Gastrocnemius medialis (tissue), 4 donors: ENCODE results near the gene DCST1. TPM values are rescaled to one million over a fixed set of nuclear protein-coding genes. Genes with fewer than 3 reads are reported as not detected.

Source experiments
- ATAC-seq, 2 donors: fragments of 150-250 bp; one replicate each; pipeline ENCODE4 v1.9.1; 2016
- DNase-seq, 2 donors: peaks; one replicate each; pipeline ENCODE4 v3.0.0-alpha.2; 2019
- H3K27ac ChIP-seq, 4 donors: fragments of 200-600 bp; sonication (generic); 1 replicate in 1 of 4; 2 replicates in 3 of 4; pipeline ENCODE4 v1.5.1; 2016 to 2018; ENCODE audit warnings: mild to moderate bottlenecking in 2 of 4, moderate library complexity in 1 of 4
- H3K27me3 ChIP-seq, 3 donors: fragments of 200-600 bp; sonication (generic) in 2 of 3; 1 replicate in 1 of 3; 2 replicates in 2 of 3; pipeline versions ENCODE4 v1.5.1 to v1.6.0; 2016 to 2019; ENCODE audit warnings: mild to moderate bottlenecking in 1 of 3, moderate library complexity in 1 of 3
- H3K36me3 ChIP-seq, 2 donors: fragments of 200-600 bp; sonication (generic) in 1 of 2; one replicate each; pipeline ENCODE4 v1.5.1; 2017 to 2018
- H3K4me1 ChIP-seq, 2 donors: fragments of 200-600 bp; sonication (generic) in 1 of 2; one replicate each; pipeline ENCODE4 v1.5.1; 2016 to 2017; ENCODE audit warnings: mild to moderate bottlenecking in 2 of 2
- H3K4me3 ChIP-seq, 4 donors: fragments of 200-600 bp; sonication (generic) in 3 of 4; 1 replicate in 1 of 4; 2 replicates in 3 of 4; pipeline ENCODE4 v1.5.1; 2016 to 2019; ENCODE audit warnings: mild to moderate bottlenecking in 2 of 4
- H3K9me3 ChIP-seq, 3 donors: fragments of 200-600 bp; sonication (generic) in 2 of 3; 1 replicate in 1 of 3; 2 replicates in 2 of 3; pipeline ENCODE4 v1.5.1; 2016 to 2019
- POLR2A ChIP-seq, 2 donors: fragments of 450-650 bp; IDR thresholded peaks; one replicate each; pipeline ENCODE4 v1.6.1; 2017; ENCODE audit warnings: antibody characterized with exemption in 2 of 2, mild to moderate bottlenecking in 2 of 2, moderate library complexity in 2 of 2
- in situ Hi-C, 4 donors: fragments of 200-750 bp; cut with MboI; loops; one replicate each; pipeline versions ENCODE4 v1.15.0 to v1.8.0; 2017; ENCODE audit warnings: low sequenced_read_pairs in 4 of 4
- intact Hi-C: fragments of 100-400 bp; cut with DNase I; formaldehyde crosslinking; loops from one replicate; pipeline ENCODE4 v1.15.1; 2023; ENCODE audit warnings: low total_unique reads
- total RNA-seq, 4 donors: library from RNA; depleted of rRNA; stranded (reverse); fragments of >200 nt; gene quantifications; one replicate each; pipeline versions ENCODE4 v1.1.0 to v1.2.3, GENCODE V29; 2016
- TF ChIP-seq, protein P1 (sequence below), 5 experiments: fragments of 450-650 bp in 3 of 5; fragments of 200-600 bp in 2 of 5; sonication (generic) in 2 of 5; IDR thresholded peaks in 4 of 5; conservative IDR thresholded peaks in 1 of 5; 1 replicate in 4 of 5; 2 replicates in 1 of 5; pipeline ENCODE4 v1.5.1; 2016 to 2019; ENCODE audit warnings: antibody characterized with exemption in 5 of 5, mild to moderate bottlenecking in 3 of 5, moderate library complexity in 3 of 5

Gene DCST1
- total RNA-seq, 4 donors from 2014 or later = 0.13 to 0.35 TPM; not detected in 2

GRCh38 chr1:155085504-155086127 lies 52.0 kb downstream of the DCST1 start:
- Histone ChIP-seq H3K9me3 (no peaks in the 10 kb centered on the region), H3K4me3 (peak overlapping the region; percentile 57 to 85 (median 72)), H3K27me3 (peaks cover 33 to 38% (median 37%) of the 10 kb centered on the region in 3 donors), H3K36me3 (no peaks in the 10 kb centered on the region), H3K4me1 (peaks cover 25 to 36% of the 10 kb centered on the region in 2 donors), H3K27ac (peak overlapping the region; percentile 87 to 95 (median 89))
- DNase-seq (peak in 1 of 2 donors; percentile 72), ATAC-seq (peak; percentile 51 to 53)
- intact Hi-C loops = loop anchor here (1.0 to 5.0 kb wide), 6 partner anchors 22 to 608 kb away; partner anchors contain the start of genes CKS1B, EFNA4 and SHC1
- no peak for TF ChIP-seq POLR2A (IDR thresholded peaks at IDR 0.05)
- TF ChIP-seq, protein P1, sequence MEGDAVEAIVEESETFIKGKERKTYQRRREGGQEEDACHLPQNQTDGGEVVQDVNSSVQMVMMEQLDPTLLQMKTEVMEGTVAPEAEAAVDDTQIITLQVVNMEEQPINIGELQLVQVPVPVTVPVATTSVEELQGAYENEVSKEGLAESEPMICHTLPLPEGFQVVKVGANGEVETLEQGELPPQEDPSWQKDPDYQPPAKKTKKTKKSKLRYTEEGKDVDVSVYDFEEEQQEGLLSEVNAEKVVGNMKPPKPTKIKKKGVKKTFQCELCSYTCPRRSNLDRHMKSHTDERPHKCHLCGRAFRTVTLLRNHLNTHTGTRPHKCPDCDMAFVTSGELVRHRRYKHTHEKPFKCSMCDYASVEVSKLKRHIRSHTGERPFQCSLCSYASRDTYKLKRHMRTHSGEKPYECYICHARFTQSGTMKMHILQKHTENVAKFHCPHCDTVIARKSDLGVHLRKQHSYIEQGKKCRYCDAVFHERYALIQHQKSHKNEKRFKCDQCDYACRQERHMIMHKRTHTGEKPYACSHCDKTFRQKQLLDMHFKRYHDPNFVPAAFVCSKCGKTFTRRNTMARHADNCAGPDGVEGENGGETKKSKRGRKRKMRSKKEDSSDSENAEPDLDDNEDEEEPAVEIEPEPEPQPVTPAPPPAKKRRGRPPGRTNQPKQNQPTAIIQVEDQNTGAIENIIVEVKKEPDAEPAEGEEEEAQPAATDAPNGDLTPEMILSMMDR (IDR thresholded peaks at IDR 0.05 in 4 of 5, conservative IDR thresholded peaks at IDR 0.05 in 1 of 5) = no peak
- in situ Hi-C loops = no loop called here

DNA sequence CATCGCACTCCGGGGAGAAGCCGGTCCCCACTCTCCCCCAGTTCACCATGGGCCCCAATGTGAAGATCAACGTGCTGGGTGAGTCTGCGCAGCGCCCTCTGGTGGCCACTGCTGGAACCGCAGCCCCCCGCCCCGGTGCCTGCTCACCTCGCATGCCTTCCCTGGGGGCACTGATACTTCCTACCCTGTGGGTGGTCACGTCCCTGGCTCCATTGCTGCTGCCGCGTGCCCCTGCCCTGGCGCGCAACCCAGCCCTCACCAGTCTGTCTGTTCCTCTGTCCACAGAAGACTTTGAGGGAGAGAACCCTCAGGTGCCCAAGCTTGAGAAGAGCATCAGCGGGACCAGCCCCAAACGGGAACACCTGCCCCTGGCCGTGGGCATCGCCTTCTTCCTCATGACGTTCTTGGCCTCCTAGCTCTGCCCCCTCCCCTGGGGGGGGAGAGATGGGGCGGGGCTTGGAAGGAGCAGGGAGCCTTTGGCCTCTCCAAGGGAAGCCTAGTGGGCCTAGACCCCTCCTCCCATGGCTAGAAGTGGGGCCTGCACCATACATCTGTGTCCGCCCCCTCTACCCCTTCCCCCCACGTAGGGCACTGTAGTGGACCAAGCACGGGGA lies 52.6 kb downstream of the DCST1 start:
- intact Hi-C loops (loop anchor here (5.0 kb wide), 3 partner anchors 114 to 609 kb away; partner anchors contain the start of genes CKS1B and SHC1), in situ Hi-C loops (no loop called here)
- H3K27me3 ChIP-seq = peaks cover 27 to 32% (median 31%) of the 10 kb centered on the region in 3 donors
- H3K4me1 ChIP-seq = peaks cover 19 to 32% of the 10 kb centered on the region in 2 donors
- peak in 1 of 2 donors; percentile 63 for DNase-seq
- ATAC-seq = peak in 1 of 2 donors; percentile 22
- TF ChIP-seq, protein P1 (IDR thresholded peaks at IDR 0.05 in 4 of 5, conservative IDR thresholded peaks at IDR 0.05 in 1 of 5) = peak; percentile 76 to 100 (median 98)
- TF ChIP-seq POLR2A (IDR thresholded peaks at IDR 0.05) = no peak
- no peaks in the 10 kb centered on the region for H3K9me3 ChIP-seq
- H3K27ac ChIP-seq = peak overlapping the region in 1 of 4 donors; percentile 91
- peak overlapping the region in 3 of 4 donors; percentile 71 to 85 (median 72) for H3K4me3 ChIP-seq
- no peaks in the 10 kb centered on the region for H3K36me3 ChIP-seq

DNA sequence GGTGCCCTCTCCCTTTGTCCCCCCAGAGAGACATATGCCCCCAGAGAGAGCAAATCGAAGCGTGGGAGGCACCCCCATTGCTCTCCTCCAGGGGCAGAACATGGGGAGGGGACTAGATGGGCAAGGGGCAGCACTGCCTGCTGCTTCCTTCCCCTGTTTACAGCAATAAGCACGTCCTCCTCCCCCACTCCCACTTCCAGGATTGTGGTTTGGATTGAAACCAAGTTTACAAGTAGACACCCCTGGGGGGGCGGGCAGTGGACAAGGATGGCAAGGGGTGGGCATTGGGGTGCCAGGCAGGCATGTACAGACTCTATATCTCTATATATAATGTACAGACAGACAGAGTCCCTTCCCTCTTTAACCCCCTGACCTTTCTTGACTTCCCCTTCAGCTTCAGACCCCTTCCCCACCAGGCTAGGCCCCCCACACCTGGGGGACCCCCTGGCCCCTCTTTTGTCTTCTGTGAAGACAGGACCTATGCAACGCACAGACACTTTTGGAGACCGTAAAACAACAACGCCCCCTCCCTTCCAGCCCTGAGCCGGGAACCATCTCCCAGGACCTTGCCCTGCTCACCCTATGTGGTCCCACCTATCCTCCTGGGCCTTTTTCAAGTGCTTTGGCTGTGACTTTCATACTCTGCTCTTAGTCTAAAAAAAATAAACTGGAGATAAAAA lies 53.4 kb downstream of the DCST1 start:
- in situ Hi-C loops = no loop called here
- no peak overlapping the region for H3K4me3 ChIP-seq
- DNase-seq (no peak), ATAC-seq (no peak)
- intact Hi-C loops = loop anchor here (5.0 kb wide), 3 partner anchors 115 to 610 kb away; partner anchors contain the start of genes CKS1B and SHC1
- H3K27ac ChIP-seq = no peak overlapping the region
- peaks cover 20 to 31% of the 10 kb centered on the region in 2 donors for H3K4me1 ChIP-seq
- H3K9me3 ChIP-seq = no peaks in the 10 kb centered on the region
- H3K27me3 ChIP-seq = peaks cover 20 to 24% (median 23%) of the 10 kb centered on the region in 3 donors
- TF ChIP-seq POLR2A (IDR thresholded peaks at IDR 0.05) = no peak
- TF ChIP-seq, protein P1 (IDR thresholded peaks at IDR 0.05 in 4 of 5, conservative IDR thresholded peaks at IDR 0.05 in 1 of 5) = no peak
- no peaks in the 10 kb centered on the region for H3K36me3 ChIP-seq

GRCh38 chr1:155091071-155092051 lies 57.7 kb downstream of the DCST1 start:
- no peak overlapping the region for H3K27ac ChIP-seq

More at GRCh38 chr1:155091071-155092051, 57.7 kb downstream of the DCST1 start:
- no peaks in the 10 kb centered on the region for H3K27me3 ChIP-seq
- intact Hi-C loops (loop anchor here (1.0 to 2.0 kb wide), 2 partner anchors 49 to 76 kb away; partner anchors contain the start of gene DPM3), in situ Hi-C loops (loop anchor here (5.0 kb wide), 1 partner anchor 76 kb away; no protein-coding TSS in a partner anchor)
- peak; percentile 44 to 81 for ATAC-seq
- no peak overlapping the region for H3K4me3 ChIP-seq
- H3K4me1 ChIP-seq = peaks cover 12 to 13% of the 10 kb centered on the region in 2 donors
- no peaks in the 10 kb centered on the region for H3K9me3 ChIP-seq
- peak; percentile 44 to 59 for DNase-seq
- no peak for TF ChIP-seq POLR2A (IDR thresholded peaks at IDR 0.05)
- TF ChIP-seq, protein P1 (IDR thresholded peaks at IDR 0.05 in 4 of 5, conservative IDR thresholded peaks at IDR 0.05 in 1 of 5) = peak; percentile 86 to 99 (median 97)
- no peaks in the 10 kb centered on the region for H3K36me3 ChIP-seq
